Lower leg skin (tissue), 4 donors: Measurements from ENCODE around the gene ZCCHC7. TPM values are rescaled to one million over a fixed set of nuclear protein-coding genes. Genes with fewer than 3 reads are reported as not detected.

Source experiments
- DNase-seq, 2 donors: peaks; one replicate each; pipeline ENCODE4 v3.0.0-alpha.2; 2019; ENCODE audit warnings: low spot score in 2 of 2
- H3K4me3 ChIP-seq: fragments of 200-600 bp; sonication (generic); 2 replicates; pipeline ENCODE4 v1.5.1; 2017; ENCODE audit warnings: mild to moderate bottlenecking, low read depth; ENCODE audit not compliant: poor library complexity, severe bottlenecking
- POLR2A ChIP-seq, 2 donors: fragments of 450-650 bp; IDR thresholded peaks; one replicate each; pipeline ENCODE4 v1.6.1; 2016 to 2017; ENCODE audit warnings: antibody characterized with exemption in 2 of 2, mild to moderate bottlenecking in 1 of 2, moderate library complexity in 1 of 2
- WGBS, 2 donors: methylation state at CpG; one replicate each; pipeline ENCODE4 v1.1.5; 2018; 5-methylcytosine and 5-hydroxymethylcytosine counted together
- intact Hi-C: fragments of 100-400 bp; cut with DNase I; formaldehyde crosslinking; loops from one replicate; pipeline ENCODE4 v1.15.0; 2023; ENCODE audit warnings: low total_unique reads
- total RNA-seq, 4 donors: library from RNA; depleted of rRNA; stranded (reverse); fragments of >200 nt; gene quantifications; one replicate each; pipeline ENCODE4 v1.1.0, GENCODE V29; 2016
- TF ChIP-seq, protein P1 (sequence below), 3 donors: fragments of 450-650 bp; IDR thresholded peaks; one replicate each; pipeline ENCODE4 v1.5.1; 2016; ENCODE audit warnings: antibody characterized with exemption in 3 of 3, mild to moderate bottlenecking in 3 of 3, moderate library complexity in 2 of 3

Gene ZCCHC7
- total RNA-seq, 4 donors from 2014 or later = 12.2 to 17.6 (median 15.7) TPM

DNA sequence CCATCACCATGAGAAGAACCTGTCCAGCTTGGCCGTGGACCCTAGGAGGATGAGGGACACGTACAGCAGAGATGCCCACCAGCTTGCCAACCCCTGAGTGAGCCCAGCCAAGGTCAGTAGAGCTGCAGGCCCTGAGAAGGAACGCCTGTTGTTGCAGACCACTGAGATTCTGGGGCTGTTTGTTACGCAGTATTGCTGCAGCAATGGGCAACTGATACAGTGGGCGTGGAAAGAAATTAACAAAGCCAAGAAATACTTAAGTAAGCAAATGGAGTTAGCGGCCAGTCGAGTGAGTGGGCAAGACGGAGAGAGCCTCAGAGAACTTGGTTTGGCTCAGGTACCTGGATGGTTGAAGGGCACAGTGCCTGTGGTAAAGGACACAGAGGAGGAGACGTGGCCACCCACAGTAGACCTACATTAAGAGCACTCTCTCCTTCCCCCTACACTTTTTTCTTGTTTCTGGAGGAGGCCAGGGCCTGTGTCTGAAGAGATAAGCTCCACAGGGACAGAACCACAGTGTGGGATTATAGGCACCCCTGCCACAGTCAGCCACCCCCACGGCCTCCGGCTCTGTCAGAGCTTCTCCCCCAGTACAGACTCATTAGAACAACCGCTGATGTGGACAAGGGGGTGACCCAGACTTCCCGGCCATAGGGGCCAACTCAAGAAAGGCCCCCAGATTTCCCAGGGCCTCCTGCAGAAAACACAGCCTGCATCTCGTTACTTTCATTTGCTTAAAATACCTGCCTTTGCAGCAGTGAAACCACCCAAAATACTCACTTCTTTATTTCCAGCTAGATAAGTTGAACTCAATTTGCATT is 262.0 kb downstream of the ZCCHC7 start:
- TF ChIP-seq POLR2A (IDR thresholded peaks at IDR 0.05) = no peak
- H3K4me3 ChIP-seq = no peak overlapping the region
- peak in 1 of 2 donors; percentile 70 for DNase-seq
- intact Hi-C loops = no loop called here
- WGBS, 2 donors = 86 to 96% methylated on average over 13 to 14 of the region's 14 CpGs

DNA sequence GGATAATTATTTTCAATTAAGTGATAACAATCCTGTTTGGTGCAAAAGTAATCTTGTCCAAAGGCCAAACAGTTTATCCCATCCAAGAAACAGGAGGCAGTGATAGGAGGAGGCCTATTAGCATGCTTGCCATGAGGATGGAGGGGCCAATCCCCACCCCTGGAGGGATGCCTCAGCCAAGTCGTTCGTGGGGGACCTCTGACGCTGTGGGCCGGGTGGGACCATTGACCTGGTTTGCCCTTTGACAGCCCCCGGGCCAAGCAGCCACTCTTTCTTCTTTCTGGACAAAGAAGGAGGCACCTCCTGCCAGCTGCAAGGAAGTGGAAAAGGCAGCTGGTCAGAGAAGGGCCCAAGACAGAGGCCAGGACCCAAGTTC is 262.6 kb downstream of the ZCCHC7 start:
- WGBS, 2 donors = 63 to 67% methylated on average over 5 of the region's 5 CpGs
- H3K4me3 ChIP-seq = no peak overlapping the region
- TF ChIP-seq, protein P1, sequence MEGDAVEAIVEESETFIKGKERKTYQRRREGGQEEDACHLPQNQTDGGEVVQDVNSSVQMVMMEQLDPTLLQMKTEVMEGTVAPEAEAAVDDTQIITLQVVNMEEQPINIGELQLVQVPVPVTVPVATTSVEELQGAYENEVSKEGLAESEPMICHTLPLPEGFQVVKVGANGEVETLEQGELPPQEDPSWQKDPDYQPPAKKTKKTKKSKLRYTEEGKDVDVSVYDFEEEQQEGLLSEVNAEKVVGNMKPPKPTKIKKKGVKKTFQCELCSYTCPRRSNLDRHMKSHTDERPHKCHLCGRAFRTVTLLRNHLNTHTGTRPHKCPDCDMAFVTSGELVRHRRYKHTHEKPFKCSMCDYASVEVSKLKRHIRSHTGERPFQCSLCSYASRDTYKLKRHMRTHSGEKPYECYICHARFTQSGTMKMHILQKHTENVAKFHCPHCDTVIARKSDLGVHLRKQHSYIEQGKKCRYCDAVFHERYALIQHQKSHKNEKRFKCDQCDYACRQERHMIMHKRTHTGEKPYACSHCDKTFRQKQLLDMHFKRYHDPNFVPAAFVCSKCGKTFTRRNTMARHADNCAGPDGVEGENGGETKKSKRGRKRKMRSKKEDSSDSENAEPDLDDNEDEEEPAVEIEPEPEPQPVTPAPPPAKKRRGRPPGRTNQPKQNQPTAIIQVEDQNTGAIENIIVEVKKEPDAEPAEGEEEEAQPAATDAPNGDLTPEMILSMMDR (IDR thresholded peaks at IDR 0.05) = no peak
- TF ChIP-seq POLR2A (IDR thresholded peaks at IDR 0.05) = no peak
- intact Hi-C loops = no loop called here
- peak in 1 of 2 donors; percentile 75 for DNase-seq

DNA sequence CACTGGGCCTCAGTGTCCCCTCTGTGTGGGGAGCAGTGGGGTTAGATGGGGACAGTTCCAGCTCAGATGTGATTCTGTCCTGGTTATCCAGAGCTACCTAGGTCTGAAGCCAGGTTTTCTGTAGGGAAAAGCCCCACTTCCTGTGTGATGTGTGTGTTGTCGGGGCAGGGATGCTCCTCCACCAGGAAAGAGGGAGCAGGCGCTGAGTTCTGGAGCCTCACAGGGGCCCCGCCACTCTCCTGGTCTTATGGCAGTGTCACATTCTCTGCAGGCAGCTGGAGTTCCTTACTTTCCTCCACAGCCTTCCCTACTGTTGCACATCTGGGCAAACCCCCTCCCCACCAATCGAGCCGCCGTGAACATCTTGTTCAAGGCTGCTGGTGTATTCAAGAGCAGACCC is 263.0 kb downstream of the ZCCHC7 start:
- TF ChIP-seq POLR2A (IDR thresholded peaks at IDR 0.05) = no peak
- TF ChIP-seq, protein P1 (IDR thresholded peaks at IDR 0.05) = no peak
- no peak overlapping the region for H3K4me3 ChIP-seq
- 67 to 81% methylated on average over 6 of the region's 6 CpGs for WGBS, 2 donors
- intact Hi-C loops = no loop called here
- DNase-seq = peak in 1 of 2 donors; percentile 50

DNA sequence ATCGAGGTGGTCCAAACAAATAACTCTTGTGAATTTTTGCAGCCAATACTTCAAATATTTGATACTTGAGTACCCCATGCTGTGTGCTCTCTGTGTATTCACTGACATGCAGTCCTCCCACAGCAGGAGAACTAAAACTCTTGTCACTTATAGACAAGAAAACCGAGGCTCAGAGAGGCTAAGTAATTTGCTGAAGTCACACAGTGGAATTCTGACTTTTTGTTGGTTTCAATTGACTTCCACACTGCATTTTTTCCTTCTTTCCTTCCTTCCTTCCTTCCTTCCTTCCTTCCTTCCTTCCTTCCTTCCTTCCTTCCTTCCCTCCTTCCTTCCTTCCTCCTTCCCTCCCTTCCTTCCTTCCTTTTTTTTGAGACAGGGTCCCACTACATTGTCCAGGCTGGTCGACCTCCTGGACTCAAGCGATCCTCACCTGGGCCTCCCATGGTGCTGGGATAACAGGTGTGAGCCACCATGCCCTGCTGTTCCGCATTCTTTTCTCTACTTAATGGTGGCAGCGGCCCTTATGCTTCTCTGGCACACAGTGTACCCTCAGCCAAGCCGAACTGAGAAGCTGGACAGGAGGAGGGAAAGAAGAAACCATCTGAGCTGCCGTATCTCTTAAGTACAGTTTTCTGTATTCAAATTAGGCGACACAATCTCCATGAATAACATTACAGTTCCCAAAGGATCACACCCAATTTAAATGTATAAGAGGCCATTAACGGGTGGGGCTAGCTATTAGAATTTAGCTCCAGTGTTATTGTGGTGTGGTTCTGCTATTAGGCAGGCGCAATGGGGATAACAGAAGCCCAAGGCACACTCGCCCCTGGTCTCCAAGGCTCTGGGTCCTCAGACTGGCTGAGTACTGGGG is 263.7 kb downstream of the ZCCHC7 start:
- H3K4me3 ChIP-seq = no peak overlapping the region
- intact Hi-C loops = no loop called here
- no peak for DNase-seq
- TF ChIP-seq POLR2A (IDR thresholded peaks at IDR 0.05) = no peak
- TF ChIP-seq, protein P1 (IDR thresholded peaks at IDR 0.05) = no peak
- 88 to 91% methylated on average over 12 of the region's 12 CpGs for WGBS, 2 donors

DNA sequence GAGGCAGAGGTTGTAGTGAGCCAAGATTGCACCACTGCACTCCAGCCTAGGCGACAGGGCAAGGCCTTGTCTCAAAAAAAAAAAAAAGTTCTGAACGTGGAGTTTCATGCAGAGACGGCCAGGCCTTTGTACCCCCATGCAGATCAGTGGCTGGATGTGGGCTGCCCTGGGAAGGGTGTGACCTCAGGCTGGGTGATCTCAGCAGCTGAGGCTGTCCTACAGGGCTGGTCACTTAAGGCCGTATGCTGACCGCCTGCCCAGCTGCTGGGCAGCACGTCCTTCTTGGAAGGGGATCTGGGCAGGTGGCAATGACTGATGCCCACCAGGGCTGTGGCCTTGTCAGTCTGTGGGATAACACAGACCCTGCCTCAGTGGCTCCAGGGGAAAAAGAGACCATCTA is 264.9 kb downstream of the ZCCHC7 start:
- DNase-seq = no peak
- 90% methylated on average over 6 of the region's 6 CpGs for WGBS, 2 donors
- H3K4me3 ChIP-seq = no peak overlapping the region
- TF ChIP-seq, protein P1 (IDR thresholded peaks at IDR 0.05) = no peak
- TF ChIP-seq POLR2A (IDR thresholded peaks at IDR 0.05) = no peak
- intact Hi-C loops = no loop called here

DNA sequence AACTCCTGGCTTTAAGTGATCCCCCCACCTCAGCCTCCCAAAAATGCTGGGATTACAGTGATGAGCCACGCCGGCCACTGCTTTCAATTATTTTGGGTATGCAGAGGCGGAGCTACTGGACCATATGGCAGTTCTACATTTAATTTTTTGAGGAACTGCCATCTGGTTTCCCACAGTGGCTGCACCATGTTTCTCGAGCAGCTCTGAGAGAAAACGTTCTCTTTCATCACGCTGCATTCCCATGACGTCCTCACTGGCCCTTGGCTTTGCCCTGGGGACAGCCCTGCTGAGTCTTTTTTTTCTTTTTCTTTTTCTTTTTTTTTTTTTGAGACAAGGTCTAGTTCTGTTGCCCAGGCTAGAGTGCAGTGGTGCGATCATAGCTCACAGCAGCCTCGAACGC is 266.6 kb downstream of the ZCCHC7 start:
- TF ChIP-seq POLR2A (IDR thresholded peaks at IDR 0.05) = no peak
- TF ChIP-seq, protein P1 (IDR thresholded peaks at IDR 0.05) = no peak
- 69 to 74% methylated on average over 10 of the region's 10 CpGs for WGBS, 2 donors
- H3K4me3 ChIP-seq = no peak overlapping the region
- intact Hi-C loops = no loop called here
- DNase-seq = no peak
